TTC549 (cell line): ENCODE results near the gene TSPAN4.

Source experiments
- FAIRE-seq: peaks from 2 replicates; lab custom pipeline; 2012; peaks lifted over from hg19 to GRCh38; lab: Jason Lieb, UNC

The TSPAN4 gene

GRCh38 chr11:842370-843002 lies at the start of gene TSPAN4, which contains the start of gene POLR2L:
Gene TSPAN4 (plus strand): TSS chr11:842852. CDS start chr11:850305, 7,453 bp downstream.
Gene POLR2L (minus strand): TSS chr11:842529. CDS start chr11:842508, 21 bp downstream.
- no peak for FAIRE-seq

GRCh38 chr11:792873-793272 lies 49.8 kb upstream of the TSPAN4 start:
- FAIRE-seq, result no peak

- FAIRE-seq, result no peak
These were observed 49.1 kb upstream of the TSPAN4 start for GRCh38 chr11:793556-793955.

- no peak for FAIRE-seq
These were observed 48.5 kb upstream of the TSPAN4 start for GRCh38 chr11:794013-794765.

GRCh38 chr11:794766-795633 lies 47.7 kb upstream of the TSPAN4 start:
- FAIRE-seq, result no peak

- FAIRE-seq, result no peak
These were observed 46.8 kb upstream of the TSPAN4 start for GRCh38 chr11:795634-796564.

GRCh38 chr11:796565-797295 lies 45.9 kb upstream of the TSPAN4 start:
- FAIRE-seq, result no peak

- FAIRE-seq, result no peak
These were observed 45.2 kb upstream of the TSPAN4 start for GRCh38 chr11:797296-798092.

- FAIRE-seq, result no peak
These were observed 44.4 kb upstream of the TSPAN4 start, which contains the start of gene SLC25A22 for GRCh38 chr11:798093-798713. Gene SLC25A22 (minus strand): TSS chr11:798281. CDS start chr11:795006, 3,275 bp downstream.

GRCh38 chr11:799641-800316 lies 42.9 kb upstream of the TSPAN4 start:
- FAIRE-seq, result no peak

- FAIRE-seq, result no peak
These were observed 42.2 kb upstream of the TSPAN4 start for GRCh38 chr11:800473-800872.

- no peak for FAIRE-seq
These were observed 41.4 kb upstream of the TSPAN4 start for GRCh38 chr11:801097-801780.

- FAIRE-seq, result no peak
These were observed 40.5 kb upstream of the TSPAN4 start for GRCh38 chr11:802018-802617.

GRCh38 chr11:802693-803466 lies 39.8 kb upstream of the TSPAN4 start:
- FAIRE-seq, result no peak

GRCh38 chr11:803467-803742 lies 39.2 kb upstream of the TSPAN4 start:
- no peak for FAIRE-seq

- no peak for FAIRE-seq
These were observed 38.7 kb upstream of the TSPAN4 start for GRCh38 chr11:803770-804598.

- FAIRE-seq, result no peak
These were observed 38.1 kb upstream of the TSPAN4 start for GRCh38 chr11:804599-804964.
